ENCODE results near the gene FIGNL2. TPM values are rescaled to one million over a fixed set of nuclear protein-coding genes. Genes with fewer than 3 reads are reported as not detected.

FIGNL2 gene
- total RNA-seq, 3 donors from 2014 or later: 0.16 to 1.3 (median 0.29) TPM

- Histone ChIP-seq H3K36me3 (no peaks in the 10 kb centered on the region), H3K4me1 (no peaks in the 10 kb centered on the region), H3K9me3 (no peaks in the 10 kb centered on the region), H3K4me3 (no peak overlapping the region), H3K27me3 (no peaks in the 10 kb centered on the region), H3K27ac (no peak overlapping the region)
- DNase-seq (ENCODE audit: low spot score in 2 of 2): no peak
- intact Hi-C loops (cut with DNase I; ENCODE audit: low total_unique reads): no loop called here
- TF ChIP-seq CTCF (IDR thresholded peaks at IDR 0.05) (no peak), POLR2AphosphoS5 (IDR thresholded peaks at IDR 0.05) (no peak), POLR2A (IDR thresholded peaks at IDR 0.05) (no peak)
Observed at GRCh38 chr12:51874000-51874399, 25.5 kb upstream of the FIGNL2 start.

GRCh38 chr12:51873251-51873994 is 24.9 kb upstream of the FIGNL2 start:
- H3K4me3 ChIP-seq: no peak overlapping the region
- DNase-seq (ENCODE audit: low spot score in 2 of 2): no peak
- no peak overlapping the region for H3K27ac ChIP-seq
- no peaks in the 10 kb centered on the region for H3K27me3 ChIP-seq
- H3K4me1 ChIP-seq: no peaks in the 10 kb centered on the region
- H3K9me3 ChIP-seq: no peaks in the 10 kb centered on the region
- TF ChIP-seq POLR2A (IDR thresholded peaks at IDR 0.05) (no peak), CTCF (IDR thresholded peaks at IDR 0.05) (no peak), POLR2AphosphoS5 (IDR thresholded peaks at IDR 0.05) (no peak)
- no peaks in the 10 kb centered on the region for H3K36me3 ChIP-seq
- intact Hi-C loops (cut with DNase I; ENCODE audit: low total_unique reads): no loop called here

- H3K4me1 ChIP-seq: no peaks in the 10 kb centered on the region
- TF ChIP-seq POLR2AphosphoS5 (IDR thresholded peaks at IDR 0.05): no peak
- no peak for TF ChIP-seq POLR2A (IDR thresholded peaks at IDR 0.05)
- TF ChIP-seq CTCF (IDR thresholded peaks at IDR 0.05): no peak
- no peak for DNase-seq (ENCODE audit: low spot score in 2 of 2)
- H3K4me3 ChIP-seq: no peak overlapping the region
- H3K27ac ChIP-seq: no peak overlapping the region
- H3K9me3 ChIP-seq: no peaks in the 10 kb centered on the region
- intact Hi-C loops (cut with DNase I; ENCODE audit: low total_unique reads): no loop called here
- no peaks in the 10 kb centered on the region for H3K36me3 ChIP-seq
- H3K27me3 ChIP-seq: no peaks in the 10 kb centered on the region
Observed at GRCh38 chr12:51872689-51872981, 24.1 kb upstream of the FIGNL2 start.

- no peak for DNase-seq (ENCODE audit: low spot score in 2 of 2)
- no peak overlapping the region for H3K27ac ChIP-seq
- H3K36me3 ChIP-seq: no peaks in the 10 kb centered on the region
- H3K4me3 ChIP-seq: no peak overlapping the region
- TF ChIP-seq POLR2AphosphoS5 (IDR thresholded peaks at IDR 0.05): no peak
- no peak for TF ChIP-seq POLR2A (IDR thresholded peaks at IDR 0.05)
- TF ChIP-seq CTCF (IDR thresholded peaks at IDR 0.05): no peak
- no peaks in the 10 kb centered on the region for H3K27me3 ChIP-seq
- H3K4me1 ChIP-seq: no peaks in the 10 kb centered on the region
- intact Hi-C loops (cut with DNase I; ENCODE audit: low total_unique reads): no loop called here
- no peaks in the 10 kb centered on the region for H3K9me3 ChIP-seq
Observed at GRCh38 chr12:51871918-51872688, 23.6 kb upstream of the FIGNL2 start.

GRCh38 chr12:51871126-51871525 is 22.6 kb upstream of the FIGNL2 start:
- intact Hi-C loops (cut with DNase I; ENCODE audit: low total_unique reads): no loop called here
- Histone ChIP-seq H3K9me3 (no peaks in the 10 kb centered on the region), H3K36me3 (no peaks in the 10 kb centered on the region), H3K4me1 (no peaks in the 10 kb centered on the region), H3K27me3 (no peaks in the 10 kb centered on the region), H3K27ac (no peak overlapping the region), H3K4me3 (no peak overlapping the region)
- TF ChIP-seq POLR2AphosphoS5 (IDR thresholded peaks at IDR 0.05) (no peak), POLR2A (IDR thresholded peaks at IDR 0.05) (no peak), CTCF (IDR thresholded peaks at IDR 0.05) (no peak)
- DNase-seq (ENCODE audit: low spot score in 2 of 2): no peak

Data from breast epithelium (tissue), 4 donors.